H1 (cell line): Measurements from ENCODE around the gene DHDDS. TPM values are rescaled to one million over a fixed set of nuclear protein-coding genes. Genes with fewer than 3 reads are reported as not detected.

Source experiments
- ATF2 ChIP-seq: IDR thresholded peaks from 2 replicates; pipeline ENCODE4 v1.6.1; 2012; ENCODE audit warnings: low read length, inconsistent platforms
- BACH1 ChIP-seq: IDR thresholded peaks from 2 replicates; pipeline ENCODE4 v1.6.1; 2012; ENCODE audit warnings: low read length, improper control_type of control experiment
- CBX5 ChIP-seq: fragments of 300-800, 300-1000 bp; sonication (generic); IDR thresholded peaks from 2 replicates; pipeline ENCODE4 v1.7.1; 2016; ENCODE audit warnings: antibody characterized with exemption, low read length, low read depth
- CBX8 ChIP-seq: fragments of 300-800, 300-1000 bp; sonication (generic); IDR thresholded peaks from 2 replicates; pipeline ENCODE4 v1.7.1; 2016; ENCODE audit warnings: low read depth, low read length, borderline replicate concordance
- CTBP2 ChIP-seq: IDR thresholded peaks from 2 replicates; pipeline ENCODE4 v1.7.0; 2011; ENCODE audit warnings: borderline replicate concordance, mild to moderate bottlenecking, moderate library complexity, mixed read lengths, low read length; ENCODE audit not compliant: insufficient read depth, insufficient read length
- EZH2 ChIP-seq: fragments of 200-600 bp; sonication (generic); IDR thresholded peaks from 2 replicates; pipeline ENCODE4 v1.7.1; 2012; ENCODE audit warnings: low read depth, mild to moderate bottlenecking, moderate library complexity, low read length, inconsistent platforms; ENCODE audit not compliant: severe bottlenecking
- MAFK ChIP-seq: IDR thresholded peaks from 2 replicates; pipeline ENCODE4 v1.6.1; 2012; ENCODE audit warnings: low read depth, mild to moderate bottlenecking, improper control_type of control experiment, low read length
- NANOG ChIP-seq: IDR thresholded peaks from 2 replicates; pipeline ENCODE4 v1.6.1; 2011; ENCODE audit warnings: low read length, low read depth, mild to moderate bottlenecking, inconsistent platforms; ENCODE audit not compliant: insufficient read depth, poor library complexity, severe bottlenecking
- PHF8 ChIP-seq: fragments of 200-600 bp; sonication (generic); conservative IDR thresholded peaks from 2 replicates; pipeline ENCODE4 v1.7.1; 2012; ENCODE audit warnings: low read depth, mild to moderate bottlenecking, inconsistent platforms, low read length, moderate library complexity
- POLR2A ChIP-seq, 2 experiments: IDR thresholded peaks; 1 replicate in 1 of 2; 2 replicates in 1 of 2; pipeline ENCODE4 v1.6.1; 2011; ENCODE audit warnings: low read depth in 2 of 2, low read length in 2 of 2, mild to moderate bottlenecking in 2 of 2; ENCODE audit errors: control extremely low read depth in 1 of 2
- POLR2AphosphoS5 ChIP-seq: IDR thresholded peaks from 2 replicates; pipeline ENCODE4 v1.6.1; 2011; ENCODE audit warnings: low read depth, low read length
- RAD21 ChIP-seq, 2 experiments: IDR thresholded peaks in 1 of 2; conservative IDR thresholded peaks in 1 of 2; 2 replicates each; pipeline ENCODE4 v1.6.1; 2011; ENCODE audit warnings: low read depth in 2 of 2, low read length in 2 of 2, improper control_type of control experiment in 1 of 2, inconsistent platforms in 1 of 2, mild to moderate bottlenecking in 1 of 2, moderate library complexity in 1 of 2
- SIN3A ChIP-seq, 2 experiments: IDR thresholded peaks in 1 of 2; conservative IDR thresholded peaks in 1 of 2; 2 replicates each; pipeline ENCODE4 v1.6.1; 2011 to 2012; ENCODE audit warnings: low read length in 2 of 2, improper control_type of control experiment in 1 of 2, low read depth in 1 of 2, mild to moderate bottlenecking in 1 of 2
- SIRT6 ChIP-seq: IDR thresholded peaks from one replicate; pipeline ENCODE4 v1.7.1; 2012; ENCODE audit warnings: low read length, inconsistent platforms
- SP4 ChIP-seq: IDR thresholded peaks from 2 replicates; pipeline ENCODE4 v1.6.1; 2012; ENCODE audit warnings: low read length, inconsistent platforms
- TBP ChIP-seq: IDR thresholded peaks from 2 replicates; pipeline ENCODE4 v1.6.1; 2011; ENCODE audit warnings: low read depth, low read length, improper control_type of control experiment
- TCF12 ChIP-seq: IDR thresholded peaks from 2 replicates; pipeline ENCODE4 v1.6.1; 2011; ENCODE audit warnings: low read depth, mild to moderate bottlenecking, low read length
- polyA plus RNA-seq, 7 experiments: library from polyadenylated mRNA; depleted of rRNA in 3 of 7; stranded (reverse) in 5 of 7; unstranded in 2 of 7; fragments of >200 nt in 5 of 7; fragments of 200-250 nt in 2 of 7; gene quantifications; 1 replicate in 5 of 7; 2 replicates in 1 of 7; 4 replicates in 1 of 7; pipeline versions ENCODE4 v1.2.1 to v1.2.3, GENCODE V29; 2011 to 2013; ENCODE audit warnings: missing spikeins in 2 of 7, mixed read lengths in 2 of 7
- total RNA-seq: library from RNA; stranded (reverse); fragmentation: NEBNext Ultra II Directional; extraction: Animal tissue kit (Norgen Biotek cat#: 25700); gene quantifications from 2 replicates; pipeline ENCODE4 v1.2.1, GENCODE V29; 2021
- TF ChIP-seq, protein P1 (sequence below): IDR thresholded peaks from 2 replicates; pipeline ENCODE4 v1.6.1; 2011; ENCODE audit warnings: low read length, improper control_type of control experiment
- TF ChIP-seq, protein P2 (sequence below): IDR thresholded peaks from 2 replicates; pipeline ENCODE4 v1.6.1; 2012; ENCODE audit warnings: inconsistent platforms

DHDDS gene
- total and polyA plus RNA-seq, 2 of the 8 experiments (the other 6 are each of a cell fraction or from before 2014, with no cell fraction given) = 28.3 to 44.6 TPM

DNA sequence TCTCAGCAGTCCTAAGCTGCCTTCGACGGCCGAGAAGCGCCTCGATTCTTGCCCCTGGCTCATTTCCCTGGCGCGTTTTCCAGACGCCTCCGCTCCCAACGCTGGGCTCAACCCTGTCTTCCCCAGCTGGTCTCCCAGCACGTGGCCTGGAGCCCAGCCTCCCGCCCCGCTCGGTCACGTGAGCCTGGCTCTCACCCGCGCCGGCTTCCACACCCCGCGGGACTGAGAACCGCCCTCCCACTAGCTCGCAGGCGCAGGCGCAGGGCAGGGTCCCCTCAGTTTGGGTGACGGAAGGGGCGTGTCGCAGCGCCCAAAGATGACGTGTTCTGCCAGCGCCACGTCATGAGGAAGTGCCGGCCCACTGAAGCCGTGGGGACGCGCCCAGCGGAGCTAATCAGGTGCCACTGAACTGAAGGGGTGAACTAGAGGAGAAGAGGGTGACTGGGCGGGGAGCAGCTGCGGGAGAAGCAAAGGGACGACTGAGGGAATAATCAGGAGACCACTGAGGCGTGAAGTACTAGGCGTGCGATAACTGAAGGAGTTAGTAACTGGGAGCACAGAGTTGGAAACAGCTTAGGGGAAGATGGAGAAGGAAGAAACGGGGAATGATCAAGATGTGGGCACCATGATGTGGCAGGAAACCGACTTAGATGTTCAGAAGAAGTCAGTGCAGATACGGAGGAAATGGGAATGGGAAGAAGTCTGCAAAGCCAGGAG lies at the start of gene DHDDS (continued):
- TF ChIP-seq, protein P1, sequence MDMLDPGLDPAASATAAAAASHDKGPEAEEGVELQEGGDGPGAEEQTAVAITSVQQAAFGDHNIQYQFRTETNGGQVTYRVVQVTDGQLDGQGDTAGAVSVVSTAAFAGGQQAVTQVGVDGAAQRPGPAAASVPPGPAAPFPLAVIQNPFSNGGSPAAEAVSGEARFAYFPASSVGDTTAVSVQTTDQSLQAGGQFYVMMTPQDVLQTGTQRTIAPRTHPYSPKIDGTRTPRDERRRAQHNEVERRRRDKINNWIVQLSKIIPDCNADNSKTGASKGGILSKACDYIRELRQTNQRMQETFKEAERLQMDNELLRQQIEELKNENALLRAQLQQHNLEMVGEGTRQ = peak; percentile 98
- TF ChIP-seq SIRT6 (no peak), EZH2 (no peak), CBX8 (no peak), POLR2AphosphoS5 (peak; percentile 67; the same call in 1 of the 2 replicates), SIN3A (conservative IDR thresholded peaks at IDR 0.05 in 1 of 2, IDR thresholded peaks at IDR 0.05 in 1 of 2; ENCODE audit: low read depth in 1 of 2, low read length in 2 of 2) (peak; percentile 91 to 92; a peak in 3 of 4 replicates), ATF2 (peak; percentile 58; the same call in 1 of the 2 replicates), BACH1 (peak; percentile 99), CTBP2 (peak; percentile 61), NANOG (no peak), RAD21 (IDR thresholded peaks at IDR 0.05 in 1 of 2, conservative IDR thresholded peaks at IDR 0.05 in 1 of 2; ENCODE audit: low read depth in 2 of 2, low read length in 2 of 2) (no peak), TCF12 (no peak; the same call in 1 of the 2 replicates), TBP (peak; percentile 75), PHF8 (peak; percentile 68), POLR2A (IDR thresholded peaks at IDR 0.05; ENCODE audit: control extremely low read depth in 1 of 2, low read depth in 2 of 2, low read length in 2 of 2) (peak; percentile 38 to 42; a peak in 2 of 3 replicates), MAFK (no peak), CBX5 (no peak), SP4 (peak; percentile 94; the same call in 1 of the 2 replicates)
- TF ChIP-seq, protein P2, sequence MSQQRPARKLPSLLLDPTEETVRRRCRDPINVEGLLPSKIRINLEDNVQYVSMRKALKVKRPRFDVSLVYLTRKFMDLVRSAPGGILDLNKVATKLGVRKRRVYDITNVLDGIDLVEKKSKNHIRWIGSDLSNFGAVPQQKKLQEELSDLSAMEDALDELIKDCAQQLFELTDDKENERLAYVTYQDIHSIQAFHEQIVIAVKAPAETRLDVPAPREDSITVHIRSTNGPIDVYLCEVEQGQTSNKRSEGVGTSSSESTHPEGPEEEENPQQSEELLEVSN = peak; percentile 98
